SK-N-SH (cell line): ENCODE results near the gene TNNT3. TPM values are rescaled to one million over a fixed set of nuclear protein-coding genes. Genes with fewer than 3 reads are reported as not detected.

Experiments
- CTCF ChIA-PET: fragments of 300-600, 350-600 bp; formaldehyde crosslinking; extraction: SDS; loops from one replicate; lab custom pipeline; 2021; lab: Yijun Ruan, JAX
- POLR2A ChIA-PET: fragments of 350-600 bp; sonication (Branson Sonifier 250); formaldehyde crosslinking; extraction: SDS; loops from one replicate; lab custom pipeline; 2020; ENCODE audit warnings: antibody characterized with exemption, inconsistent platforms; lab: Yijun Ruan, JAX
- DNase-seq: peaks from one replicate; pipeline ENCODE4 v3.0.0; 2012
- H2AFZ ChIP-seq: fragments of 200-600 bp; sonication (generic); 2 replicates; pipeline ENCODE4 v1.8.1; 2016; ENCODE audit warnings: antibody characterized with exemption, mild to moderate bottlenecking, low read depth
- H3F3A ChIP-seq: fragments of 200-600 bp; sonication (generic); replicated peaks from 2 replicates; pipeline ENCODE3; 2016; ENCODE audit warnings: antibody characterized with exemption, mild to moderate bottlenecking; ENCODE audit not compliant: insufficient read depth
- H3K27ac ChIP-seq, 2 experiments: fragments of 200-500 bp in 1 of 2; fragments of 200-600 bp in 1 of 2; sonication (Bioruptor generic) in 1 of 2; sonication (generic), shearing (Covaris generic) in 1 of 2; 2 replicates each; pipeline versions ENCODE4 v1.5.1 to v1.6.1; 2014 to 2016; ENCODE audit warnings: low read depth in 2 of 2, inconsistent platforms in 1 of 2, low read length in 1 of 2, mild to moderate bottlenecking in 1 of 2, mixed read lengths in 1 of 2
- H3K27me3 ChIP-seq: fragments of 200-600 bp; sonication (generic), shearing (Covaris generic); 2 replicates; pipeline ENCODE4 v1.6.1; 2016; ENCODE audit warnings: mixed run types; ENCODE audit not compliant: insufficient read depth
- H3K36me3 ChIP-seq, 2 experiments: fragments of 200-500 bp in 1 of 2; fragments of 200-600 bp in 1 of 2; sonication (Bioruptor generic) in 1 of 2; sonication (generic) in 1 of 2; replicated peaks in 1 of 2; 2 replicates each; pipeline versions ENCODE3 to v1.5.1; 2014 to 2016; ENCODE audit warnings: low read length in 1 of 2, mild to moderate bottlenecking in 1 of 2; ENCODE audit not compliant: insufficient read depth in 2 of 2, control insufficient read depth in 1 of 2
- H3K4me1 ChIP-seq, 2 experiments: fragments of 200-500 bp in 1 of 2; fragments of 200-600 bp in 1 of 2; sonication (Bioruptor generic) in 1 of 2; sonication (generic), shearing (Covaris generic) in 1 of 2; 2 replicates each; pipeline versions ENCODE4 v1.5.1 to v1.6.1; 2014 to 2016; ENCODE audit warnings: low read depth in 1 of 2, low read length in 1 of 2, mixed run types in 1 of 2; ENCODE audit not compliant: insufficient read depth in 2 of 2, control insufficient read depth in 1 of 2
- H3K4me2 ChIP-seq: fragments of 200-600 bp; sonication (generic), shearing (Covaris generic); 2 replicates; pipeline ENCODE4 v1.6.1; 2017; ENCODE audit warnings: mixed run types
- H3K4me3 ChIP-seq, 2 experiments: fragments of 200-500 bp in 1 of 2; fragments of 200-600 bp in 1 of 2; sonication (Bioruptor generic) in 1 of 2; sonication (generic), shearing (Covaris generic) in 1 of 2; 2 replicates each; pipeline versions ENCODE4 v1.5.1 to v1.8.1; 2014 to 2016; ENCODE audit warnings: low read depth in 2 of 2, inconsistent platforms in 1 of 2, low read length in 1 of 2, mild to moderate bottlenecking in 1 of 2, mixed read lengths in 1 of 2, moderate library complexity in 1 of 2
- H3K79me2 ChIP-seq: fragments of 200-600 bp; sonication (generic); 2 replicates; pipeline ENCODE4 v1.8.1; 2017; ENCODE audit warnings: mild to moderate bottlenecking; ENCODE audit not compliant: insufficient read depth
- H3K9ac ChIP-seq: fragments of 200-600 bp; sonication (generic); 2 replicates; pipeline ENCODE4 v1.6.1; 2017; ENCODE audit warnings: mixed run types
- H3K9me2 ChIP-seq: fragments of 200-600 bp; sonication (generic); 2 replicates; pipeline ENCODE4 v1.6.1; 2017; ENCODE audit warnings: mixed run types
- H3K9me3 ChIP-seq: fragments of 200-600 bp; sonication (generic); 2 replicates; pipeline ENCODE4 v1.6.1; 2017; ENCODE audit warnings: mixed run types, mild to moderate bottlenecking, moderate library complexity
- H4K20me1 ChIP-seq: fragments of 200-600 bp; sonication (generic); 2 replicates; pipeline ENCODE4 v1.6.1; 2017; ENCODE audit warnings: mild to moderate bottlenecking, mixed run types; ENCODE audit not compliant: insufficient read depth
- EP300 ChIP-seq, 2 experiments: IDR thresholded peaks; 2 replicates each; pipeline versions ENCODE4 v1.4.0 to v1.6.1; 2012; ENCODE audit warnings: borderline replicate concordance in 1 of 2, low read depth in 1 of 2, low read length in 1 of 2
- FOXJ3 ChIP-seq: sonication (generic); formaldehyde crosslinking; IDR thresholded peaks from 2 replicates; pipeline ENCODE4 v1.5.1; 2020; ENCODE audit warnings: mild to moderate bottlenecking, missing genetic modification reagents
- FOXM1 ChIP-seq: IDR thresholded peaks from 2 replicates; pipeline ENCODE4 v1.4.0; 2012; ENCODE audit warnings: low read depth, mild to moderate bottlenecking
- JUND ChIP-seq: IDR thresholded peaks from 2 replicates; pipeline ENCODE4 v1.4.0; 2012
- RAD21 ChIP-seq: IDR thresholded peaks from 2 replicates; pipeline ENCODE4 v1.6.1; 2012; ENCODE audit warnings: mild to moderate bottlenecking, low read length
- TAF1 ChIP-seq: IDR thresholded peaks from 2 replicates; pipeline ENCODE4 v1.6.1; 2012; ENCODE audit warnings: low read depth, mild to moderate bottlenecking, low read length, moderate library complexity, borderline replicate concordance
- YY1 ChIP-seq: IDR thresholded peaks from 2 replicates; pipeline ENCODE4 v1.4.0; 2012; ENCODE audit warnings: low read depth, mild to moderate bottlenecking
- WGBS: methylation state at CpG from one replicate; pipeline ENCODE4 v1.1.6; 2017; ENCODE audit warnings: low lambda C conversion rate; 5-methylcytosine and 5-hydroxymethylcytosine counted together
- polyA plus RNA-seq, 3 experiments: library from polyadenylated mRNA; depleted of rRNA; stranded (reverse); fragments of >200 nt; gene quantifications; 2 replicates each; pipeline ENCODE4 v1.2.3, GENCODE V29; 2012
- TF ChIP-seq, protein P1 (sequence below): IDR thresholded peaks from 2 replicates; pipeline ENCODE4 v1.4.0; 2012; ENCODE audit warnings: low read depth, borderline replicate concordance
- TF ChIP-seq, protein P2 (sequence below): fragments of 150-350 bp; IDR thresholded peaks from 2 replicates; pipeline ENCODE4 v1.6.1; 2017; ENCODE audit warnings: antibody characterized with exemption, low read length, low read depth, borderline replicate concordance
- TF ChIP-seq, protein P3 (sequence below): IDR thresholded peaks from 2 replicates; pipeline ENCODE4 v1.6.1; 2012; ENCODE audit warnings: mild to moderate bottlenecking, low read depth, low read length, moderate library complexity
- TF ChIP-seq, protein P4 (sequence below): IDR thresholded peaks from 2 replicates; pipeline ENCODE4 v1.4.0; 2012; ENCODE audit warnings: low read depth

Gene TNNT3
- polyA plus RNA-seq, 1 of the 3 experiments (the other 2 are of a cell fraction), result not detected

DNA sequence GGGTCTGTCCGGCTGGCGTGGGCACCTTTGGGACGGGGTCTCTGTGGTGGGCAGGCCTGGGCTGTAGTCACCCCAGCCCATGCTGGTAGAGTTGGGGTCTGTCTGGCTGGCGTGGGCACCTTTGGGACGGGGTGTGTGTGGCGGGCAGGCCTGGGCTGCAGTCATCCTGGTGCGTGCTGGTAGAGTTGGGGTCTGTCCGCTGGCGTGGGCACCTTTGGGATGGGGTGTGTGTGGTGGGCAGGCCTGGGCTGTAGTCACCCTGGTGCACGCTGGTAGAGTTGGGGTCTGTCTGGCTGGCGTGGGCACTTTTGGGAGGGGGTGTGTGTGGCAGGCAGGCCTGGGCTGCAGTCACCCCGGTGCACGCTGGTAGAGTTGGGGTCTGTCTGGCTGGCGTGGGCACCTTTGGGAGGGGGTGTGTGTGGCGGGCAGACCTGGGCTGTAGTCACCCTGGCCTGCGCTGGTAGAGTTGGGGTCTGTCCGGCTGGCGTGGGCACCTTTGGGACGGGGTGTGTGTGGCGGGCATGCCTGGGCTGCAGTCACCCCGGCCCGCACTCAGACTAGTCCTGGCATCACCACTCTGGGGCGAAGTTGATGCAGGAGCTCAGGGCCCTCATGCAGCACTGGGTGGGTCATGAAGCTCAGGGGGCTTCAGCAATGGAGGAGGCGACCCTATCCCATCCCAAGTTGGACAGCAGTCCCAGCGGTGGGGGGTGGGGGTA lies 47.1 kb upstream of the TNNT3 start:
- Histone ChIP-seq H3K9me2 (no peaks in the 10 kb centered on the region), H3K4me1 (peaks cover 0 to 45% of the 10 kb centered on the region in 2 experiments; a peak in 2 of 4 replicates), H3K9me3 (no peaks in the 10 kb centered on the region), H3F3A (no peaks in the 10 kb centered on the region), H3K4me3 (no peak overlapping the region), H3K4me2 (no peak overlapping the region), H3K27ac (no peak overlapping the region; a peak in 1 of 4 replicates), H3K27me3 (no peaks in the 10 kb centered on the region), H3K9ac (no peak overlapping the region), H3K36me3 (no peaks in the 10 kb centered on the region), H3K79me2 (no peaks in the 10 kb centered on the region), H4K20me1 (no peaks in the 10 kb centered on the region), H2AFZ (no peak overlapping the region)
- POLR2A ChIA-PET, result no interaction called here
- 61% methylated on average over 5 of the region's 25 CpGs for WGBS
- TF ChIP-seq RAD21 (no peak), FOXM1 (no peak), JUND (no peak), TAF1 (no peak), EP300 (IDR thresholded peaks at IDR 0.05; ENCODE audit: borderline replicate concordance in 1 of 2, low read depth in 1 of 2, low read length in 1 of 2) (no peak), YY1 (no peak), FOXJ3 (CRISPR knock-in tag) (no peak)
- TF ChIP-seq, protein P1, sequence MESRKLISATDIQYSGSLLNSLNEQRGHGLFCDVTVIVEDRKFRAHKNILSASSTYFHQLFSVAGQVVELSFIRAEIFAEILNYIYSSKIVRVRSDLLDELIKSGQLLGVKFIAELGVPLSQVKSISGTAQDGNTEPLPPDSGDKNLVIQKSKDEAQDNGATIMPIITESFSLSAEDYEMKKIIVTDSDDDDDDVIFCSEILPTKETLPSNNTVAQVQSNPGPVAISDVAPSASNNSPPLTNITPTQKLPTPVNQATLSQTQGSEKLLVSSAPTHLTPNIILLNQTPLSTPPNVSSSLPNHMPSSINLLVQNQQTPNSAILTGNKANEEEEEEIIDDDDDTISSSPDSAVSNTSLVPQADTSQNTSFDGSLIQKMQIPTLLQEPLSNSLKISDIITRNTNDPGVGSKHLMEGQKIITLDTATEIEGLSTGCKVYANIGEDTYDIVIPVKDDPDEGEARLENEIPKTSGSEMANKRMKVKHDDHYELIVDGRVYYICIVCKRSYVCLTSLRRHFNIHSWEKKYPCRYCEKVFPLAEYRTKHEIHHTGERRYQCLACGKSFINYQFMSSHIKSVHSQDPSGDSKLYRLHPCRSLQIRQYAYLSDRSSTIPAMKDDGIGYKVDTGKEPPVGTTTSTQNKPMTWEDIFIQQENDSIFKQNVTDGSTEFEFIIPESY, result no peak
- TF ChIP-seq, protein P2, sequence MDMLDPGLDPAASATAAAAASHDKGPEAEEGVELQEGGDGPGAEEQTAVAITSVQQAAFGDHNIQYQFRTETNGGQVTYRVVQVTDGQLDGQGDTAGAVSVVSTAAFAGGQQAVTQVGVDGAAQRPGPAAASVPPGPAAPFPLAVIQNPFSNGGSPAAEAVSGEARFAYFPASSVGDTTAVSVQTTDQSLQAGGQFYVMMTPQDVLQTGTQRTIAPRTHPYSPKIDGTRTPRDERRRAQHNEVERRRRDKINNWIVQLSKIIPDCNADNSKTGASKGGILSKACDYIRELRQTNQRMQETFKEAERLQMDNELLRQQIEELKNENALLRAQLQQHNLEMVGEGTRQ, result no peak
- TF ChIP-seq, protein P3, sequence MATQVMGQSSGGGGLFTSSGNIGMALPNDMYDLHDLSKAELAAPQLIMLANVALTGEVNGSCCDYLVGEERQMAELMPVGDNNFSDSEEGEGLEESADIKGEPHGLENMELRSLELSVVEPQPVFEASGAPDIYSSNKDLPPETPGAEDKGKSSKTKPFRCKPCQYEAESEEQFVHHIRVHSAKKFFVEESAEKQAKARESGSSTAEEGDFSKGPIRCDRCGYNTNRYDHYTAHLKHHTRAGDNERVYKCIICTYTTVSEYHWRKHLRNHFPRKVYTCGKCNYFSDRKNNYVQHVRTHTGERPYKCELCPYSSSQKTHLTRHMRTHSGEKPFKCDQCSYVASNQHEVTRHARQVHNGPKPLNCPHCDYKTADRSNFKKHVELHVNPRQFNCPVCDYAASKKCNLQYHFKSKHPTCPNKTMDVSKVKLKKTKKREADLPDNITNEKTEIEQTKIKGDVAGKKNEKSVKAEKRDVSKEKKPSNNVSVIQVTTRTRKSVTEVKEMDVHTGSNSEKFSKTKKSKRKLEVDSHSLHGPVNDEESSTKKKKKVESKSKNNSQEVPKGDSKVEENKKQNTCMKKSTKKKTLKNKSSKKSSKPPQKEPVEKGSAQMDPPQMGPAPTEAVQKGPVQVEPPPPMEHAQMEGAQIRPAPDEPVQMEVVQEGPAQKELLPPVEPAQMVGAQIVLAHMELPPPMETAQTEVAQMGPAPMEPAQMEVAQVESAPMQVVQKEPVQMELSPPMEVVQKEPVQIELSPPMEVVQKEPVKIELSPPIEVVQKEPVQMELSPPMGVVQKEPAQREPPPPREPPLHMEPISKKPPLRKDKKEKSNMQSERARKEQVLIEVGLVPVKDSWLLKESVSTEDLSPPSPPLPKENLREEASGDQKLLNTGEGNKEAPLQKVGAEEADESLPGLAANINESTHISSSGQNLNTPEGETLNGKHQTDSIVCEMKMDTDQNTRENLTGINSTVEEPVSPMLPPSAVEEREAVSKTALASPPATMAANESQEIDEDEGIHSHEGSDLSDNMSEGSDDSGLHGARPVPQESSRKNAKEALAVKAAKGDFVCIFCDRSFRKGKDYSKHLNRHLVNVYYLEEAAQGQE, result no peak
- TF ChIP-seq, protein P4, sequence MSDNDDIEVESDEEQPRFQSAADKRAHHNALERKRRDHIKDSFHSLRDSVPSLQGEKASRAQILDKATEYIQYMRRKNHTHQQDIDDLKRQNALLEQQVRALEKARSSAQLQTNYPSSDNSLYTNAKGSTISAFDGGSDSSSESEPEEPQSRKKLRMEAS, result no peak
- no peak for DNase-seq
- CTCF ChIA-PET, result interaction anchor here (1.0 kb wide), 1 partner anchor 179 kb away, joined by 3 read pairs; no protein-coding TSS in a partner anchor
